NCI-H2196 (cell line): ENCODE measurements around the gene PKNOX2.
A peak's percentile ranks its signal among the peaks of the same experiment; 100 is the strongest.

Experiments
- DNase-seq: peaks from one replicate; lab custom pipeline; 2025; ENCODE audit not compliant: unreplicated experiment; lab: John Stamatoyannopoulos, UW

PKNOX2 gene

DNA sequence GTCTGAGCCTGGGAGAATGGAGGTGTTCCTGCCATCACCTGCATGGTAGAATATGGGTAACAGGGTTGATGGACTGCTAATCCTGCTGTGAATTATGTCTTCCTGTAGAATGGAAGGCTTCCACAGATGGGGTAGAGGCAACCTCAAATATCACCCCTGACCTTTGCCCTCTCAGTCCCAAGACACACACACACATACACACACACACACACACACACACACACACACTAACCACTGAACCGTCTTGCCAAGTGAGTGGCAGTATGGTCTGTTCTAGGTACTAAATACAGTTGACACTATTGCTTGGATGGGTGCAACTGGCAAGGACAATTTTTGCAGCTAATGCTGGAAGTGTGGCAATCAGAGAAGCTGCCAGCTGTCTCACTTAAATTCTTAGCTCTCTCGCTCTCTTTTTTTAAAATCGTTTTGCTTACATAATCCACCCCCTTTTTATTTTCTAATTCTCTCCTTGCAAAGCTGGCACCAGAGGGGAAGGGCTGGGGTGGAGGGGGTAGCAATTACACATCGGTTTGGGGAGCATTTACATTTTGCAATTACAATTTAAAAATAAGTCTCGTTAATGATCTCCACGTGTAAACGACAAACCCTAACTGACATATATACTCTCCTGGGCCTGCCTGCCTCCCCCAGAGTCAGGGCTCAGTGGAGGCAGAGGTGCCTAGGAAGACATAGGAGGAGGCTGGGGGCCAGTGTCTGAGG is 169.0 kb downstream of the PKNOX2 start:
- no peak for DNase-seq

DNA sequence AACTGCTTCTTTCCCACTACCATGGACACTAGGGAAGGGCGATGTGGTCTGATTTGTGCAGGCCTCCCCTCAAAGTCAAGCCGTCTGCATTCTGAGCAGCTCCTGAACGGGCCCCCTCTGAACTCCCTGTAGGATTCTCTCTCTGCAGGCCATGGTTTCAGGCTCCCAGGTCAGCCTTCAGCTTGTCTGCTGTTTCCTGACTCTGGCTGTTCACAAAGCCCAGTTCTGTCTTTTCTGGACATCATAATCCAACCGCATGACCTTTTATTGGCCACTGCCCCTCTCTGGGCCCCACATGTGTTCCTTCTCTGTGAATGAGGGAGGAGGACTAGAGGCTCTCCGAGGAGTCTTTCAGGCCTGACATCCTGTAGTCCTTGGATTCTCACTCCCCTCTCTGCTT is 170.6 kb downstream of the PKNOX2 start:
- DNase-seq = no peak

DNA sequence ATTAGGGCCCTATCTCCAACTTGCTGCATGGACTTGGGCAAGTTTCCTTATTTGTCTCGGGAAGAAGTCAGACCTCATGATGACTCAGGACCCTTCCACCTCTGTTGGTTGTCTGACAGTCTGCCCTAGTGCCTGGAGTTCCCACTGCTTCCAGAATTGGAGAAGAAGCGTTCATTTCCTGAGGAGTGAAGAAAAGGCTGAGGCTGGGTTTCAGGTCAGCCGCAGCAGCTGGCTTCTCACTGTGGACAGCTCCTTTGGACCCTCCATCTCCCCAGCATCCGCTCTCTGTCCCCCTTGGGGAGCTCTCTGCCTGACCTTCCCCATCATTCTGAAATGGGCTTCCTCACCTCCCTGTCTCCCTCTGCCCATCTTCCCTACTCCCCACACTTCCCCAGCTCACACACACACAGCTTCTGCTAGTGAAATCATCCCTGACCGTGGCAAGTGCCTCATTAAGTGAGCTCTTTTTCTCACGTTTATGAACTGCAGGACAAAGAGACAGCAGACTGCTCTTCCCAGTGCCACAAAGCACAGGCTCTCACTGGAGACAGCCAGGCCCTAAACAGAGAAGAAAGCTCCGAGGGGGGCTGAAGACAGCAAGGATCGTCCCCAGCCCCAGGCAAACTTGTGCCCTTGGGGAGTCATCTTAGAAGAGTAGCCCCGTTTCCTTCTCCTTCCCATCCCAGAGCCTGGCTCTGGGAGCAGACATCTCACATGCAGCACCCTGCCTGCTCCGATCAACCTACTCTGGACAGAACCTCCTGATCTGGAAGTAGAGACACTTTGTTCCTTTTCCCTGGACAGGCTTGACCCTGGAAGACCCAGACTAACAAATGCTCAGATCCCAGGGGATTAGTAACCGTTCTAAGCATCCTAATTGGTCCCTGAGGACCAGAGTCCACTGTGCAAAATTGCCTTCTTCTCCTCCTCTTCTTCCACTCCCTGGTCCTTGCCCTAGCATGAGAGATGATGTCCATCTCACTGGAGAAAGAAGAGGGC is 173.6 kb downstream of the PKNOX2 start:
- no peak for DNase-seq

DNA sequence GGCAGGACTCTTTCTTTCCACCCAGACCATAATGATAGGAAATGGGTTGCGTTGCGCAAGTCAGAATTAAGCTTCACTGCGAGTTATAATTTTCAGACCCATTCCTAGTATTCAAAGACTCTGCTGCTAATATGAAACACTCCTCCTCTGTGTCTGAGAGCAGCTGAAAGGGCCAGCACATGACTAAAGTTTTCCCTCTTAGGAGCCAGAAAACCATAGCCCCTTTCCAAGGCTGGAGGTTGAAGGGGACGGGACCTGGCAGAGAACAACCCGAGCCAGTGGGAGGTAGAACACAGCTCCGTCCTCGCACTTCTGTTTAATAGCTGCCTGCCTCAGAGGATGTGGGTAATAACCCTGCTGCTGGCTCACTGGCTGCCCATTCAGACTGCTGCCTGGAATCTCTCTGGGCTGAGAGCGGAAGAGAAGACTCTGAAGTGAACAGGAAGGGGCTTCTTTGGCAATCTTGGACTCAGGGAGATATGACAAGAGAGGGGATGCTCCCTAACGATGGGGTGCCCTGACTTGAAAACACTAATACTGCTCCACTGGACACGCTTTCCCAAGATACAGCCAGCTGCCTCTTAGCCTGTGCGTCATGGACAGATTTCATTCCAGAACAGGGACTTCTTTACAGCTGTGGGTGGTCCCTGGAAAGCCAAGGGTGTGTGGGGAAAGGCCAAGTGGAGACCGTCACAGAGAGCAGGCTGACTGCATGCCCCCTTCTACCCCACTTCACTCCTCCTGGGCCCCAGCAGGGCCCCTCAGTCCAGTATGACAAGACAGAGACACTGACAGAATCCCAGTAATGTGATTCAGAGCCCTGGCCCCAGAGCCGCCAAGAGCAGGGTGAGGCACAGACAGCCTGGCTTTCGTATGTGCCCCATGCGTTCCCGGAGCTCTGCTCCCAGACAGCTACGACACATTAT is 174.6 kb downstream of the PKNOX2 start:
- DNase-seq = no peak

DNA sequence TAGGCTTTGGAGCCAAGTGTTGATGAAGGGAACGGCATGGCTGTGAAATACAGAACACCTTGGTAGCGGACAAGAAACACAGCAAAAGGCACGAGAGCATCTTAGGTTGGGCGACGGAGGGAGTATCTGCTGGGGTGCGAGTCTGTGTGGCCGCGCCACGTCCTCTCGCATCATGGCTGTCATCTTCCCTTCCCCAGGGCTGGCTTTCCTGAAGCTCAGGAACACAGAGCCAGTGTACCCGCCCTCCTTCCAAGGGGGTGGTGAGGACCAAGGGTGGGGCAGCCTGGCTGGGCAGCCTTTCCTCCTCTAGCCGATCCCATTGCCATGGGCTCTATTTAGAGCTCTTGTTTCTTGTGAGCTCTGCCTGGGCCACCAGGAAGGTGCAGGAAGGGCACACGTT is 177.1 kb downstream of the PKNOX2 start:
- DNase-seq = no peak

DNA sequence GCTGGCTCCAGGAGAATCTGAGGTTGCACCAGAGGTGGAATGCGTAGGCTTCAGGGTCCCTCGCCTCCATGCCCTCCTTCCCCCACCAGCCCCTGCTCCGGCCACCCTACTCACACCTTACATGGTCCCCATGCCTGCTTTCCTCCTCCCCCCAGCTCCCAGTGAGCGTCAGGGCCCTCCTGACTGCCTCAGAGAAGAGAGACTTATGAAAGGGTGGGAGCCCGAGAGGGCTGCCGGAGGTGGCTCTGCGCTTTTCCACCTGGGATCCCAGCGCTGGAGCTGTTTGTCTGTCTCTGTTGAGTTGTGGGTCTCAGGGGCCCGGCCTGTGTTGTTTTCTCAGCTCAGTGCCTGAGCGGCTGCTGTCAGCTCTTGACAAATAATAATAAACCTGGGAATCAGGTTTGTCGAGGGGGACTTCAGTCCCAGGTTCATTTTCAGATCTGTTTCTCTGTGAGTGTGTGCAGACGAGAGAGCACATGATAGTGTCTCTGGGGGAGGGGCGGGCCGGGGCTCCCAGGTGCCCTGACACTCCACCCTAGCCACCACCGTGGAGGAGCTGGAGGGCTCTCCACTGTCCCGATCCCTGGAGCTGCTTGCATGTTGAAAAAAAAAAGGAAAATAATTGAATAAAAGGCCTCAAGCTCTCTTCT is 177.9 kb downstream of the PKNOX2 start:
- DNase-seq = no peak

DNA sequence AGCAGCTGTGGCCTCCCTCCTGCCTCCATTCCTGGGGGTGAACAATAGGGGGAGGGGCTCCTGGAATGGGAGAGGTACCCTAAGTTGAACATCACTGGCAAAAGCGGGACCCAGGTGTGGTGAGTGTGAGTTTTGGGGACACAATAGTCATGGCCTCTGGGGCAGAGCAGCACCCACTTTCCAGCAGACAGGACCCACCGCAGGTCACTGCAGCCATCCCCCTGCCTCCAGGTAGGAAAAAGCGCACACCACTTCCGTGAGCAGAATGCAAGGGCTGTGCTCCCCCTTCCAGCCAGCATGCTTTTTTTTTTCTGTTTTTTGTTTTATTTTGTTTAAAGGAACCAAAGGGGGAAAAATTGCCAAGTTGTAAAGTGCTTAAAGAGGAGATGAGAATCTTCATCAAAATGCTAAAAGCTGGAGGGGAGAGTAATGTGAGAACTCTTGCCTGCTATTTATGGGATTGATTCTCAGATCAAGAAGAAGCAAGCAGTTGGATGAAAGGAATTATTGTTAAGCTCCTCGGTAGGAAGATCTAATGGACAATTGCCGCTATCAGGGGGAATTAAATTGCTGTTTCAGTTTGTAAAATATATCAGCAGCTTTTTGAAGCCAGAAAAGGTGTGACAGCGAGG is 178.7 kb downstream of the PKNOX2 start:
- no peak for DNase-seq

DNA sequence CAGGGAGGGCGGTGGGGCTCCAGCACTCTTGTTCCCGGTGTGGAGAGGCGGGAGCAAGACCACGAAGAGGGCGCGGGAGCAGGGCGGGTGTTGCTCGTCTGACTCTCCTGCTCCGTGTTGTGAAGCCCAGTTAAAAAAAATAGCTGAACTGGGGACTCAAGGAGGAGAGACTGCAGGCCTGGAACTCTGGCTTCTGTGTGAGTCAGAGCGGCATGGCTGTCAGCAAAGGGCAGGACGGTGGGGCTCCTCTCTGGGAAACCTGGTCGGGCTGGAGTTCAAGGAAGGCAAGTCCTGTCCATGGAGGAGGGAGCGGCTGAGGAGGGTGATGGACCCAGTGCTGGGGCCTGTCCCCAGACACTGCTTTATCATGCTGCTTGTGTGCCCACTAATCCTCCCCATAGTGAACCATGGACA is 179.2 kb downstream of the PKNOX2 start:
- DNase-seq = no peak

DNA sequence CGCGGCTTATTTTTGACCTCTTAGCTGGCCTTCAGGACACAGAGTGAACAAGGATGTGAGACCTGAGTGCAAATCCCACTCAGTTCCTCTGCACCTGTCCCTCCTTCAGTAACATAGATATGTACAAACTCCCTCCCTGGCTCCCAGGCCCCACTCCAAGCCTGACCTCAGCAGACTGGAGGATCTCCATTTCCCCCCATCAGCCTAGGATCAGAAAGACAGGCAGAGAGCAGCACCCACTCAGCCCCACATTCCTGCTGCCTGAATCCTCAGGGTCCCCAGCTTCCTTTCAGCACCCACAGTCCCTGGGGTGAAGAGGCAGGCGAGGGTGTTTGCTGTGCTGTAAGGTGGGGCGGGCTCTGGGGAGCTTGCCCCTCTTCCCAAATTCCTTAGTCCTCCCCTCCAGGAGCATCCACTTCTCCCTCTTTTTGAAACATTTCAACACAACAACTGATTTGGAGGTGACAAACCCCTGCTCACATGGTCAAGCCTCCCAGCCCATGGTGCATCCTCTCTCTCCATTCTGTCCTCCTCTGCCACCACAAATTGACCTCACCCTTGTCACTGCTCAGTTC is 180.4 kb downstream of the PKNOX2 start:
- DNase-seq = no peak

DNA sequence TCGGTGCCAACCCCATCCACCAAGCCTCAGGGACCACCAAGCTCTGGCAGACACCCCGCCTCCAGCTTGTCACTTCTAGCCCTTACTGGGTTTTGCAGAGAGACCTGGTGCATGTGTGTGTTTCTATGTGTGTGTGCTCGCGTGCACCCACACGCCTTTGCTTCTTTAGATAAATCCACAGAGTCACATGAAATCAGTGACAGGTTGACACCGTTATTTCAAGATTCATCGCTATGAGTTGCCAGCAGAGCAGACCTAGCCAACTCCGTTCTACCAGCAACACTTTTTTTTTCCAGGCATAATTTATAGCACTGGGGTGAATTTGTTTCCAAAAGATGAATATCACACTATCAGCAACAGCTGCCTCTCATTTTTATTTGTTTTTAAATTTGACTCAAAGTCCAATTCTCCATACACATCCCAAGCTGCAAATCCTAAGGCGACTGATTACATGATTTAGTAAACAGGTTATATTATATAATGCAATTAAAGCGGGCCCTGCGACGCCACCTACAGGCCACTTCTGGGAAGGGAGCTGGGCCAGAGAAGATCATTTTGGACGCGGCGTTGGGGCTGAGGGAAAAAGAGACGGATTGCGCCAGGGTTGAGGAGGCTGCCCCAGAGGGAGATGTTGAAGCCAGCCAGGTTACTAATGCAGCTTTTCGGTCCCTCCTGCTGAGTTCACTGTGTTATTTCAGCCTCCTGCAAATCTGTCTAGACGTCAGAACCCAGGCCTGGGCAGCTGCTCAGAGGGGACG is 181.0 kb downstream of the PKNOX2 start:
- DNase-seq = peak; percentile 68

DNA sequence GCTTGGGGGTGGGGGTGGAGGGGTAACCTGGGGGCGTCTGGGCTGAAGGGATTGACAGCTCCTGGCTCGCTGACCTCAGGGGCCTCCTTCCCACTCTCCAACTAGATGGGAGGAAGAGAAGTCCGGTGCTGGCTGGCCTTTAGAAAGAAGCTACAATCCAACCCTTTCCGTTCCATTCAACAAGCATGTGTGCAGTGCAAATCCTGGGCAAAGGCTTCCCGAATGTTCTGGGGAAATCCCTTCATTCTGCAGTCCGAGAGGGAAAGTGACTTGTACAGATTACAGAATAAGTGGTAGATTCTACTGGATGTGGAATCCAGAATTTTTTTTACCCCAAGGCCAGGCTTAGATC is 181.6 kb downstream of the PKNOX2 start:
- no peak for DNase-seq

DNA sequence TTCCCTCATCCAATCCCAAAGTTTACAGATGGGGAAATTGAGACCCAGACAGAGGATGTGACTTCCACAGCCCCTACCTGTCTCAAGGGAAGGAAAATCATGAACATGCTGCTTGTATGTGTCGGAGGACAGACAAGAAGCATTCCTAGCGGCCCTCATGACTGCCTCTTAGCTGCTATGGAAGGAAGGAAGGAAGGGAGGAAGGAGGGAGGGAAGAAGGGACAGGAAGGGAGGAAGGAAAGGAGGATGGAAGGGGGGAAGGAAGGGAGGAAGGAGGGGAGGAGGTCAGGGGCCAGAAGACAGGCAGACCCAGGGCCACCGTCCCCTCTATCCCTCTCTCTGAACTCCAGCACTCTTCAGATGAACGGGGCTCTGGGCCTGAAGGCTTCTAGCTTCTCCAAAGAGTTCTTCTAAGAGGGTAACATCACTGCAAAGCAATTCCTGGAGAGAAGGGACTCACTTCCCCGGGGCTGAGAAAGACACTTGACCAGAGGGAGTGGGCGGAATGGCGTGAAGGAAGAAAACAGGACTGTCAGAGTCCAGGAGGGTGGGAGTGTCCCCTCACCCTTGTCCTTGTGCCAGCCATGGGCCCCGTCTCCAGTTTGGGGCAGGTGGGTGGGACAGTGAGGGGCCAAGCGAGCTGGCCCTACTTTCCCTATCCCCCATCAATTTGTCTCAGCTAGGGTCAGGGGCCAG is 182.2 kb downstream of the PKNOX2 start:
- DNase-seq = no peak

DNA sequence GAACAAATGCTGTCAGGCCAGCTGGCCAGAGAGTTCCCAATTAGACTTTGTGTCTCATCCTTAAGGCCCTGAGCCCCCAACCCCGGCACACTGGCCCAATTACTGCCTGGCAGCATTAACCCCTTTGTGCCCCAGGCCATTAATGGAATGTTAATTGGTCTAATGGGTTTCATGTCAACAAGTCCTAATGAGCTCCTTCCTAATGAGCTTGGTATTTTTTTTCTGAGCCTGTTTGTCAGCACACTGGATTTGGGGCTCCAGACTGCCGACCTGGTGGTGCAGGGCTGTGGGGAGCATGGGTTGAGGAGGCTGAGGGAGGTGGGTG is 182.7 kb downstream of the PKNOX2 start:
- DNase-seq = no peak

DNA sequence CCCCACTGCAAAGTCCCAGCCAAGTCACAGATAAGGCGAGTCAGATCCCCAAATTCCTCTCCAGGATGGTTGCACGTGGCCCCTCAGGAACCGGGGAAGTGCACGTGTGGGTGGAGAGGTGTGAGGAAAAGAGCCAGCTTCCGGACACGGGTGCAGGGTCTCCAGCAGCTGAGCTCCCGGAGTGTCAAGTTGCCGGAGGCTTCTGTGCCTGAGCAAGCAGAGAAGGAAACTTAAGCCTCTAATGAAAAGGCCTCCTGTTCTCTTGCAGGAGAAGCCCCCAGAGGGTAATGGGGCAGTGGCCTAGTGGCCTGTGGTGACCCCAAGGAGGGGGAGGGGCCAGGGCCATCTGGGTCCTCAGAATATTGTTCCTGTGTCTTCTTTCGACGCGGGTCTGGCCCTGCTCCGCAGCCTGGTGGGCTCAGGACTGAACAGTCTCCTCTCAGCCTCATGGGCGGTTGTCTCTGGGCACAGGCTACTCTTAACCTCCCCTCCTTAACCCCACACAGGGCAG is 183.6 kb downstream of the PKNOX2 start:
- DNase-seq = no peak

DNA sequence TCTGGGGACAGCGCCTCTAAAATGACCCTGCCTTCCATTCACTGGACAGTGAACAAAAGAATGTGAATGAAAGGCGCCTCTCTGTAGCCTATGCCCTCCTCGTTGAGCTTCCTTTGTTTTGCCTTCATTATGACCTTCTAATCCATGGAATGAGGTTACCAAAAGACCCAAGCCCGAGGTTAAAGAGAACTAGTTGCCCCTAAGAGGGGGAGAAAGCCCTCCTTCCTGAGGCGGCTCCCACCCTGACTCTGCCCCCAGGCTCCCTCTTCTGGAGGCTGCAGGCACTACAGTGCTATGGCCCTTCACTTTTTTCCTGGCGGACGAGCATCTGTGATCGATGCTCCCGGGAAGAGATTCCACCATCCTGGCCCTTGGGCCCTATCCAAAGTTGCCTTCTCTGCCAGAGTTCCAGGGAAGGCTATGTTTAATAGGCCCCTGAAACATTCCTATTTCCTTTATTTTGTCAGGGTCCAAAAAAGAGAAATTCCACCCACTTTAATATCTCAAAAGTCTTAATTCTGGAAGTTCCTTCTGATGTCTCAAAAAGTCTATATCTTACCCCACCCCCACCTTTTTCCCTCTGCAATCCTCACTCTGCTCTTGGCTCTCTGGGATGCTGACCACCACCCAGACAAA is 184.2 kb downstream of the PKNOX2 start:
- peak; percentile 40 for DNase-seq

DNA sequence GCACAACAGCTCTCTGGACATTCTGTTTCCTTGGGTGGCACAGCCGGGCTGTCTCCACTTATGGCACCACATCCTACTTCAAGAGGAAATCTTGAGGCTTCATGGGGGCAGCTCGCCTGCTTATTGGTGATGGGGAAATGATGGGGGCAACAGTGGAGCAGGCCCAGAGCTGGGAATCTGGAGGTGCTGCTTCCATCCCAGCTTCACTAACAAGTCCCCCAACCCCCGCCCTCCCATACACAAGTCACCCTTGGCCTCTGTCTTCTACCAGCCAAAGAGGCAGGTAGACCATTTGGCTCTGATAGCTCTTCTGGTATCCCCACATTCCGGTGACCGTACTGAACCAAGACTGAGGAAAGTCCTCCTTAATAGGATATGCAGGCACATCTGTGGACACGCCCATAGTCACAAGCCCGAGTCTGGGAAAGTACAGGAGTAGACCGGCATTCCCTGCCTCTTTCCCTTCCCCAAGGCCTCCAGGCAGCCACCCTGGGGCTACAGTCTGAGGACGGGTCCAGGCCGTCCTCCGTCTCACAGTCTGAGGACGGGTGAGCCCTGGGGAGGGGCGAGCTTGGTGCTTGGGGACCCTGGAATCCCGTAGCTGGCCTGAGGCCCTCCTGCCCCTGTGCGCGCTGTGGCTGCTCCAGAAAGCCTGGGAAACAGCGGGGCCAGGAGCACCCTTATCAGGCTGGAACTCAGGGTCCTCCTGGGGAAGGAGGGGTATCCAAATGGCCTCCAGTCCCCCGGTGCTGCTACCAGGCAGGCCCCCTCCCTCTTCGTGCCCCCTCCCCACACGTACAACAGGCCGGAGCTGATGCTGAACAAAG is 185.9 kb downstream of the PKNOX2 start:
- no peak for DNase-seq
